Activated CD4-positive, alpha-beta T cell treated with anti-CD3 and anti-CD28 coated beads for 36 hours (primary cell): Measurements from ENCODE around the gene DKKL1. TPM values are rescaled to one million over a fixed set of nuclear protein-coding genes. Genes with fewer than 3 reads are reported as not detected.

ENCODE experiments used
- ATAC-seq: fragments of 200-7000 bp; cut with Tn5 transposase; one replicate; pipeline ENCODE4 v1.10.0; 2021; ENCODE audit warnings: mild to moderate bottlenecking, moderate library complexity
- CTCF ChIA-PET: fragments of 350-600 bp; sonication (Branson Sonifier 250); formaldehyde crosslinking; loops from one replicate; lab custom pipeline; 2021; ENCODE audit warnings: antibody characterized with exemption; lab: Charles Lee
- POLR2A ChIA-PET: fragments of 350-600 bp; sonication (Branson Sonifier 250); formaldehyde crosslinking; loops from one replicate; lab custom pipeline; 2021; ENCODE audit warnings: antibody characterized with exemption, inconsistent platforms; lab: Charles Lee
- DNase-seq: peaks from one replicate; pipeline ENCODE4 v3.0.0-alpha.2; 2020
- H3K27ac Mint-ChIP-seq: one replicate; pipeline ENCODE4 v1.8.0; 2021; ENCODE audit warnings: mixed read lengths
- H3K27me3 Mint-ChIP-seq: one replicate; pipeline ENCODE4 v1.8.0; 2021; ENCODE audit warnings: mixed read lengths
- H3K36me3 Mint-ChIP-seq: one replicate; pipeline ENCODE4 v1.8.0; 2021; ENCODE audit warnings: low read depth, mixed read lengths
- H3K4me1 Mint-ChIP-seq: one replicate; pipeline ENCODE4 v1.8.0; 2021; ENCODE audit warnings: mixed read lengths
- H3K4me3 Mint-ChIP-seq: one replicate; pipeline ENCODE4 v1.8.0; 2021; ENCODE audit warnings: mild to moderate bottlenecking, moderate library complexity, mixed read lengths
- H3K9me3 Mint-ChIP-seq: one replicate; pipeline ENCODE4 v1.8.0; 2021; ENCODE audit warnings: low read depth, mixed read lengths
- intact Hi-C, 2 experiments: fragments of 100-400 bp; cut with DNase I in 1 of 2; cut with micrococcal nuclease in 1 of 2; formaldehyde crosslinking; loops; one replicate each; pipeline versions ENCODE4 v1.14.2 to v1.15.1; 2022 to 2024; cut with DNase I, micrococcal nuclease
- total RNA-seq, 2 experiments: library from RNA; stranded (reverse); gene quantifications; one replicate each; pipeline ENCODE4 v1.2.3, GENCODE V29; 2021

DKKL1 gene
- total RNA-seq, 2 experiments from 2014 or later: not detected

- Mint-ChIP-seq H3K4me3 (no peak overlapping the region), H3K27me3 (peaks cover 2% of the 10 kb centered on the region), H3K9me3 (no peaks in the 10 kb centered on the region), H3K4me1 (peaks cover 29% of the 10 kb centered on the region), H3K27ac (no peak overlapping the region), H3K36me3 (no peaks in the 10 kb centered on the region)
- ChIA-PET CTCF (interaction anchor here (0.7 to 2.0 kb wide), 2 partner anchors 11 to 96 kb away, joined by 3 to 7 read pairs; partner anchors contain the start of gene GFY), POLR2A (interaction anchor here (0.7 kb wide), 1 partner anchor 51 kb away, joined by 4 read pairs; no protein-coding TSS in a partner anchor)
- intact Hi-C loops: no loop called here
- ATAC-seq (no peak), DNase-seq (no peak)
Measured at GRCh38 chr19:49414256-49414655, 50.6 kb downstream of the DKKL1 start.

GRCh38 chr19:49415102-49415809, 51.6 kb downstream of the DKKL1 start:
- intact Hi-C loops: no loop called here
- DNase-seq (no peak), ATAC-seq (no peak)
- no peaks in the 10 kb centered on the region for H3K9me3 Mint-ChIP-seq
- H3K4me1 Mint-ChIP-seq: peaks cover 19% of the 10 kb centered on the region
- no peak overlapping the region for H3K4me3 Mint-ChIP-seq
- H3K27me3 Mint-ChIP-seq: peaks cover 11% of the 10 kb centered on the region
- POLR2A ChIA-PET: no interaction called here
- no peaks in the 10 kb centered on the region for H3K36me3 Mint-ChIP-seq
- no peak overlapping the region for H3K27ac Mint-ChIP-seq
- CTCF ChIA-PET: interaction anchor here (1.0 kb wide), 1 partner anchor 9 kb away, joined by 3 read pairs; no protein-coding TSS in a partner anchor

- no peak overlapping the region for H3K27ac Mint-ChIP-seq
- no peaks in the 10 kb centered on the region for H3K36me3 Mint-ChIP-seq
- peaks cover 21% of the 10 kb centered on the region for H3K4me1 Mint-ChIP-seq
- no peak overlapping the region for H3K4me3 Mint-ChIP-seq
- POLR2A ChIA-PET: no interaction called here
- no peaks in the 10 kb centered on the region for H3K9me3 Mint-ChIP-seq
- ATAC-seq (no peak), DNase-seq (no peak)
- peaks cover 16% of the 10 kb centered on the region for H3K27me3 Mint-ChIP-seq
- intact Hi-C loops: no loop called here
- CTCF ChIA-PET: interaction anchor here (1.0 kb wide), 1 partner anchor 8 kb away, joined by 3 read pairs; no protein-coding TSS in a partner anchor
Measured at GRCh38 chr19:49415810-49416200, 52.1 kb downstream of the DKKL1 start.

GRCh38 chr19:49417088-49417487, 53.4 kb downstream of the DKKL1 start:
- no peak for DNase-seq
- ATAC-seq: no peak
- intact Hi-C loops: no loop called here
- Mint-ChIP-seq H3K4me3 (no peak overlapping the region), H3K36me3 (no peaks in the 10 kb centered on the region), H3K9me3 (no peaks in the 10 kb centered on the region), H3K27me3 (peaks cover 29% of the 10 kb centered on the region), H3K4me1 (peaks cover 18% of the 10 kb centered on the region), H3K27ac (no peak overlapping the region)
- POLR2A ChIA-PET: no interaction called here
- CTCF ChIA-PET: interaction anchor here (0.9 to 1.1 kb wide), 2 partner anchors 10 to 35 kb away, joined by 3 to 5 read pairs; partner anchors contain the start of gene PIH1D1

GRCh38 chr19:49418511-49418910, 54.8 kb downstream of the DKKL1 start:
- no peaks in the 10 kb centered on the region for H3K9me3 Mint-ChIP-seq
- ChIA-PET CTCF (interaction anchor here (0.7 to 1.9 kb wide), 5 partner anchors 9 to 163 kb away, joined by 3 to 9 read pairs (median 3); no protein-coding TSS in a partner anchor), POLR2A (no interaction called here)
- no peaks in the 10 kb centered on the region for H3K36me3 Mint-ChIP-seq
- H3K27me3 Mint-ChIP-seq: peaks cover 38% of the 10 kb centered on the region
- ATAC-seq: no peak
- intact Hi-C loops: no loop called here
- H3K4me1 Mint-ChIP-seq: peaks cover 23% of the 10 kb centered on the region
- no peak overlapping the region for H3K4me3 Mint-ChIP-seq
- DNase-seq: no peak
- H3K27ac Mint-ChIP-seq: no peak overlapping the region

- POLR2A ChIA-PET: no interaction called here
- CTCF ChIA-PET: interaction anchor here (0.7 to 1.9 kb wide), 4 partner anchors 9 to 79 kb away, joined by 3 to 9 read pairs (median 4); no protein-coding TSS in a partner anchor
- ATAC-seq (no peak), DNase-seq (no peak)
- H3K9me3 Mint-ChIP-seq: no peaks in the 10 kb centered on the region
- H3K27ac Mint-ChIP-seq: no peak overlapping the region
- peaks cover 44% of the 10 kb centered on the region for H3K27me3 Mint-ChIP-seq
- no peaks in the 10 kb centered on the region for H3K36me3 Mint-ChIP-seq
- H3K4me3 Mint-ChIP-seq: no peak overlapping the region
- intact Hi-C loops: no loop called here
- H3K4me1 Mint-ChIP-seq: peaks cover 29% of the 10 kb centered on the region
Measured at GRCh38 chr19:49419173-49419572, 55.5 kb downstream of the DKKL1 start.

- Mint-ChIP-seq H3K4me1 (peaks cover 32% of the 10 kb centered on the region), H3K27ac (no peak overlapping the region), H3K27me3 (peaks cover 50% of the 10 kb centered on the region), H3K9me3 (no peaks in the 10 kb centered on the region), H3K36me3 (no peaks in the 10 kb centered on the region), H3K4me3 (no peak overlapping the region)
- DNase-seq: no peak
- ChIA-PET POLR2A (interaction anchor here (0.5 kb wide), 1 partner anchor 39 kb away, joined by 3 read pairs; no protein-coding TSS in a partner anchor), CTCF (interaction anchor here (0.5 to 1.9 kb wide), 5 partner anchors 9 to 1787 kb away, joined by 3 to 9 read pairs (median 3); no protein-coding TSS in a partner anchor)
- intact Hi-C loops: no loop called here
- no peak for ATAC-seq
Measured at GRCh38 chr19:49420227-49420626, 56.5 kb downstream of the DKKL1 start.

GRCh38 chr19:49421039-49421877, 57.6 kb downstream of the DKKL1 start:
- no peak overlapping the region for H3K27ac Mint-ChIP-seq
- H3K4me1 Mint-ChIP-seq: peaks cover 32% of the 10 kb centered on the region
- H3K27me3 Mint-ChIP-seq: peaks cover 60% of the 10 kb centered on the region
- H3K36me3 Mint-ChIP-seq: no peaks in the 10 kb centered on the region
- CTCF ChIA-PET: interaction anchor here (0.5 to 1.9 kb wide), 7 partner anchors 10 to 1786 kb away, joined by 3 to 5 read pairs (median 3); no protein-coding TSS in a partner anchor
- DNase-seq (peak; percentile 73), ATAC-seq (peak; percentile 51)
- peak overlapping the region; percentile 14 for H3K4me3 Mint-ChIP-seq
- H3K9me3 Mint-ChIP-seq: no peaks in the 10 kb centered on the region
- POLR2A ChIA-PET: no interaction called here
- intact Hi-C loops: no loop called here

GRCh38 chr19:49421878-49422202, 58.2 kb downstream of the DKKL1 start:
- intact Hi-C loops: loop anchor here (1.0 to 2.0 kb wide), 3 partner anchors 13 to 59 kb away; partner anchors contain the start of gene DKKL1 (in 1 of the 2)
- POLR2A ChIA-PET: no interaction called here

GRCh38 chr19:49422407-49423070, 58.9 kb downstream of the DKKL1 start:
- intact Hi-C loops: loop anchor here (1.0 to 2.0 kb wide), 3 partner anchors 14 to 59 kb away; partner anchors contain the start of gene DKKL1 (in 1 of the 2)
- Mint-ChIP-seq H3K9me3 (no peaks in the 10 kb centered on the region), H3K27me3 (peaks cover 72% of the 10 kb centered on the region), H3K36me3 (no peaks in the 10 kb centered on the region), H3K27ac (no peak overlapping the region), H3K4me3 (peak overlapping the region; percentile 57), H3K4me1 (peaks cover 43% of the 10 kb centered on the region)
- ChIA-PET POLR2A (no interaction called here), CTCF (interaction anchor here (0.8 to 1.9 kb wide), 4 partner anchors 14 to 161 kb away, joined by 3 to 5 read pairs (median 4); no protein-coding TSS in a partner anchor)
- ATAC-seq (peak; percentile 77), DNase-seq (peak; percentile 83)

More at GRCh38 chr19:49421878-49422202, 58.2 kb downstream of the DKKL1 start:
- DNase-seq (no peak), ATAC-seq (no peak)
- Mint-ChIP-seq H3K27me3 (peaks cover 66% of the 10 kb centered on the region), H3K36me3 (no peaks in the 10 kb centered on the region), H3K4me3 (no peak overlapping the region), H3K4me1 (peaks cover 38% of the 10 kb centered on the region), H3K27ac (no peak overlapping the region), H3K9me3 (no peaks in the 10 kb centered on the region)
- CTCF ChIA-PET: interaction anchor here (0.8 to 1.9 kb wide), 4 partner anchors 13 to 160 kb away, joined by 3 to 5 read pairs (median 4); no protein-coding TSS in a partner anchor
